Activated CD8-positive, alpha-beta memory T cell treated with anti-CD3 and anti-CD28 coated beads for 24 hours (primary cell): Measurements from ENCODE around the gene DOP1A.

ENCODE experiments used
- DNase-seq: peaks from one replicate; pipeline ENCODE4 v3.0.0-alpha.2; 2020

Gene DOP1A

DNA sequence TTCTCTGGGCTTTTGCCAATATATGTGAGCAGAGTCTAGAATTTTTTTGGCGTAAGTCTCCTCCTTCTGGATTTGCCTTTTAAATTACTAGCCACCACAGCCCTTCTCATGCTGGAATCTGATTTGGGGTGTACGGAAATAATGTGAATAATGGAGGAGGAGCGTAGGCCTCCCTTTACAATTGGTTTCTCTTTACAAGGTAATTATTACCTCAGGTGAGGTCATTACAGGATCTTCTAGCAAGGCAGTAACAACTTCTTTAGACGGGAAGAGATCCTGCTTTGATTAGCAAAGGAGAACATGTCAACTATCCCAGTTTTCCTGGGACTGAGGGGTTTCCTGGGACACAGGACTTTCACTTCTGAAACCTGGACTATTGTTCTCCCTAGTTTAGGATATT, 134.6 kb downstream of the DOP1A start:
- no peak for DNase-seq

- peak; percentile 66 for DNase-seq
Observed at GRCh38 chr6:83215131-83216047, 147.9 kb downstream of the DOP1A start.

GRCh38 chr6:83216806-83217205, 149.3 kb downstream of the DOP1A start:
- no peak for DNase-seq
